IMR-90 (cell line): Measurements from ENCODE around the gene TDRD7. TPM values are rescaled to one million over a fixed set of nuclear protein-coding genes. Genes with fewer than 3 reads are reported as not detected.

ENCODE experiments used
- ATAC-seq: fragments of 200-7000 bp; cut with Tn5 transposase; 2 replicates; pipeline ENCODE4 v1.9.1; 2020; ENCODE audit warnings: low read depth, mild to moderate bottlenecking, moderate library complexity
- BruUV-seq: library from RNA; stranded (reverse); fragments of 400-500 nt; replicated peaks from 2 replicates; lab custom pipeline; 2021; lab: Mats Ljungman, UMichigan
- CTCF ChIA-PET: fragments of 300-600 bp; formaldehyde crosslinking; extraction: SDS; loops from one replicate; lab custom pipeline; 2021; ENCODE audit warnings: antibody characterized with exemption; lab: Yijun Ruan, JAX
- POLR2A ChIA-PET: fragments of 300-600 bp; sonication (Branson Sonifier 250); formaldehyde crosslinking; loops from one replicate; lab custom pipeline; 2022; ENCODE audit warnings: antibody characterized with exemption; ENCODE audit not compliant: unreplicated experiment; lab: Charles Lee
- DNase-seq: peaks from one replicate; pipeline ENCODE4 v3.0.0; 2013
- H2AFZ ChIP-seq: replicated peaks from 2 replicates; pipeline ENCODE3; 2013; ENCODE audit warnings: low read length, mild to moderate bottlenecking; ENCODE audit not compliant: poor library complexity
- H2AK5ac ChIP-seq: 2 replicates; pipeline ENCODE4 v1.6.1; 2013; ENCODE audit warnings: low read depth, low read length, inconsistent platforms
- H2AK9ac ChIP-seq: replicated peaks from 2 replicates; pipeline ENCODE3; 2013; ENCODE audit warnings: mild to moderate bottlenecking, low read depth, low read length, moderate library complexity; ENCODE audit not compliant: poor library complexity
- H2BK120ac ChIP-seq: 2 replicates; pipeline ENCODE4 v1.6.1; 2013; ENCODE audit warnings: low read depth, low read length, inconsistent platforms
- H2BK15ac ChIP-seq: 3 replicates; pipeline ENCODE4 v1.6.1; 2013; ENCODE audit warnings: low read depth, low read length, inconsistent platforms
- H2BK20ac ChIP-seq: 2 replicates; pipeline ENCODE4 v1.6.1; 2013; ENCODE audit warnings: low read depth, mild to moderate bottlenecking, inconsistent platforms, low read length, moderate library complexity
- H2BK5ac ChIP-seq: 2 replicates; pipeline ENCODE4 v1.6.1; 2013; ENCODE audit warnings: mild to moderate bottlenecking, low read depth, low read length, inconsistent platforms; ENCODE audit not compliant: poor library complexity, severe bottlenecking
- H3K14ac ChIP-seq: replicated peaks from 2 replicates; pipeline ENCODE4 v1.6.1; 2013; ENCODE audit warnings: low read depth, low read length, inconsistent platforms
- H3K18ac ChIP-seq: 2 replicates; pipeline ENCODE4 v1.6.1; 2013; ENCODE audit warnings: low read depth, low read length, control low read depth
- H3K23ac ChIP-seq: 2 replicates; pipeline ENCODE4 v1.6.1; 2013; ENCODE audit warnings: low read depth, low read length, inconsistent platforms
- H3K27ac ChIP-seq: 2 replicates; pipeline ENCODE4 v1.5.1; 2013; ENCODE audit warnings: mild to moderate bottlenecking, control low read depth, low read length; ENCODE audit not compliant: insufficient read depth
- H3K27me3 ChIP-seq: 2 replicates; pipeline ENCODE4 v1.6.1; 2013; ENCODE audit warnings: low read length; ENCODE audit not compliant: control insufficient read depth, insufficient read depth
- H3K36me3 ChIP-seq: 2 replicates; pipeline ENCODE4 v1.6.1; 2013; ENCODE audit warnings: low read length, mixed read lengths; ENCODE audit not compliant: control insufficient read depth, insufficient read depth
- H3K4ac ChIP-seq: 2 replicates; pipeline ENCODE4 v1.6.1; 2013; ENCODE audit warnings: low read depth, low read length, inconsistent platforms
- H3K4me1 ChIP-seq: 2 replicates; pipeline ENCODE4 v1.6.1; 2013; ENCODE audit warnings: low read length, mixed read lengths; ENCODE audit not compliant: control insufficient read depth, insufficient read depth
- H3K4me2 ChIP-seq: 2 replicates; pipeline ENCODE4 v1.6.1; 2013; ENCODE audit warnings: low read depth, mild to moderate bottlenecking, control low read depth, low read length, moderate library complexity
- H3K4me3 ChIP-seq: 2 replicates; pipeline ENCODE4 v1.5.1; 2013; ENCODE audit warnings: low read depth, mild to moderate bottlenecking, control low read depth, low read length, moderate library complexity; ENCODE audit not compliant: insufficient read depth
- H3K56ac ChIP-seq: 2 replicates; pipeline ENCODE4 v1.6.1; 2013; ENCODE audit warnings: low read length, inconsistent platforms; ENCODE audit not compliant: insufficient read depth; ENCODE audit errors: extremely low read depth
- H3K79me1 ChIP-seq, 2 experiments: 2 replicates each; pipeline ENCODE4 v1.6.1; 2013; ENCODE audit warnings: low read length in 2 of 2, inconsistent platforms in 1 of 2, low read depth in 1 of 2
- H3K9ac ChIP-seq: 2 replicates; pipeline ENCODE4 v1.6.1; 2013; ENCODE audit warnings: low read depth, low read length, control low read depth
- H3K9me1 ChIP-seq: 2 replicates; pipeline ENCODE4 v1.6.1; 2013; ENCODE audit warnings: low read length, inconsistent platforms; ENCODE audit not compliant: insufficient read depth
- H3K9me3 ChIP-seq: 2 replicates; pipeline ENCODE4 v1.6.1; 2013; ENCODE audit warnings: low read length; ENCODE audit not compliant: control insufficient read depth, insufficient read depth
- H4K20me1 ChIP-seq: 2 replicates; pipeline ENCODE4 v1.6.1; 2013; ENCODE audit warnings: low read length, inconsistent platforms; ENCODE audit not compliant: insufficient read depth
- H4K5ac ChIP-seq: 2 replicates; pipeline ENCODE4 v1.6.1; 2013; ENCODE audit warnings: mild to moderate bottlenecking, low read depth, low read length, control low read depth
- H4K8ac ChIP-seq, 2 experiments: 2 replicates each; pipeline ENCODE4 v1.6.1; 2013; ENCODE audit warnings: low read depth in 2 of 2, low read length in 2 of 2, control low read depth in 1 of 2, inconsistent platforms in 1 of 2
- H4K91ac ChIP-seq: 2 replicates; pipeline ENCODE4 v1.6.1; 2013; ENCODE audit warnings: low read depth, low read length, inconsistent platforms; ENCODE audit not compliant: insufficient read depth
- FOS ChIP-seq: fragments of 150-350 bp; IDR thresholded peaks from 2 replicates; pipeline ENCODE4 v1.6.1; 2016; ENCODE audit warnings: low read depth, low read length
- MAFK ChIP-seq: IDR thresholded peaks from 2 replicates; pipeline ENCODE4 v1.6.1; 2012; ENCODE audit warnings: low read depth, low read length, improper control_type of control experiment
- NFE2L2 ChIP-seq: fragments of 150-350 bp; IDR thresholded peaks from 2 replicates; pipeline ENCODE4 v1.6.1; 2016; ENCODE audit warnings: low read depth, mild to moderate bottlenecking, low read length
- WGBS, 2 experiments: methylation state at CpG; one replicate each; pipeline versions ENCODE4 v1.1.5 to v1.1.7; 2013; ENCODE audit warnings: missing lambda C conversion rate in 2 of 2; ENCODE audit not compliant: insufficient read length in 1 of 2; ENCODE audit errors: extremely low coverage in 2 of 2; 5-methylcytosine and 5-hydroxymethylcytosine counted together
- dilution Hi-C: fragments of 300-500 bp; cut with HindIII; formaldehyde crosslinking; loops from one replicate; pipeline ENCODE4 v1.14.3; 2018; ENCODE audit warnings: low sequenced_read_pairs; ENCODE audit not compliant: unreplicated experiment
- in situ Hi-C: fragments of 300-500 bp; cut with MboI; formaldehyde crosslinking; loops from 3 replicates; pipeline ENCODE4 v1.14.3; 2019; ENCODE audit warnings: low sequenced_read_pairs, inconsistent platforms, mixed read lengths
- intact Hi-C: fragments of 100-400 bp; cut with micrococcal nuclease; formaldehyde crosslinking; loops from 2 replicates; pipeline ENCODE4 v1.10.0; 2022
- polyA plus RNA-seq, 3 experiments: library from polyadenylated mRNA; depleted of rRNA; stranded (reverse); fragments of >200 nt; gene quantifications; 2 replicates each; pipeline ENCODE4 v1.2.3, GENCODE V29; 2012; ENCODE audit warnings: low replicate concordance in 1 of 3
- total RNA-seq: library from RNA; depleted of rRNA; stranded (reverse); fragments of >200 nt; gene quantifications from 2 replicates; pipeline ENCODE4 v1.2.3, GENCODE V29; 2012

Gene TDRD7
- total and polyA plus RNA-seq, 2 of the 4 experiments (the other 2 are of a cell fraction): 4.4 to 9.7 TPM

- Histone ChIP-seq H3K9ac (no peak overlapping the region), H3K14ac (no peak overlapping the region; the same call in 1 of the 2 replicates), H4K5ac (peak overlapping the region; percentile 76), H3K4me1 (peaks cover 15% of the 10 kb centered on the region), H2AK5ac (no peak overlapping the region; the same call in 1 of the 2 replicates), H3K56ac (no peak overlapping the region), H4K20me1 (no peaks in the 10 kb centered on the region; the same call in 1 of the 2 replicates), H3K9me1 (no peaks in the 10 kb centered on the region), H4K91ac (peak overlapping the region; percentile 53; the same call in 1 of the 2 replicates), H2BK120ac (peak overlapping the region; percentile 59), H3K27ac (peak overlapping the region; percentile 66; the same call in 1 of the 2 replicates), H3K4ac (peak overlapping the region; percentile 52), H3K9me3 (no peaks in the 10 kb centered on the region), H3K36me3 (no peaks in the 10 kb centered on the region; the same call in 1 of the 2 replicates), H3K18ac (peak overlapping the region; percentile 88), H2BK15ac (0 out of 3 replicates have a peak overlapping the region, but pooled peaks have one; percentile 10), H2BK5ac (peak overlapping the region; percentile 89), H2AK9ac (no peak overlapping the region), H3K4me2 (peak overlapping the region; percentile 78; the same call in 1 of the 2 replicates), H3K27me3 (no peaks in the 10 kb centered on the region), H4K8ac (peak overlapping the region in 1 of 2 experiments; percentile 31; a peak in 2 of 4 replicates), H3K23ac (no peak overlapping the region; the same call in 1 of the 2 replicates), H3K79me1 (no peaks in the 10 kb centered on the region), H2AFZ (no peak overlapping the region), H2BK20ac (peak overlapping the region; percentile 59; the same call in 1 of the 2 replicates), H3K4me3 (no peak overlapping the region)
- ChIA-PET CTCF (interaction anchor here (0.9 to 2.4 kb wide), 6 partner anchors 27 to 141 kb away, joined by 3 to 21 read pairs (median 4); partner anchors contain the start of gene TMOD1), POLR2A (no interaction called here)
- in situ Hi-C loops (no loop called here), intact Hi-C loops (no loop called here), dilution Hi-C loops (no loop called here)
- TF ChIP-seq MAFK (peak; percentile 94), NFE2L2 (no peak), FOS (0 out of 2 replicates have a peak, but pooled peaks have one; percentile 13)
- peak; percentile 74 for ATAC-seq
- DNase-seq: peak; percentile 62
- no CpG with 5 or more reads among the region's 5 CpGs for WGBS, 2 experiments
- BruUV-seq: no TSS peak
These were observed 62.6 kb downstream of the TDRD7 start for GRCh38 chr9:97474372-97474925.
